Measurements from ENCODE around the gene TSEN2.

DNA sequence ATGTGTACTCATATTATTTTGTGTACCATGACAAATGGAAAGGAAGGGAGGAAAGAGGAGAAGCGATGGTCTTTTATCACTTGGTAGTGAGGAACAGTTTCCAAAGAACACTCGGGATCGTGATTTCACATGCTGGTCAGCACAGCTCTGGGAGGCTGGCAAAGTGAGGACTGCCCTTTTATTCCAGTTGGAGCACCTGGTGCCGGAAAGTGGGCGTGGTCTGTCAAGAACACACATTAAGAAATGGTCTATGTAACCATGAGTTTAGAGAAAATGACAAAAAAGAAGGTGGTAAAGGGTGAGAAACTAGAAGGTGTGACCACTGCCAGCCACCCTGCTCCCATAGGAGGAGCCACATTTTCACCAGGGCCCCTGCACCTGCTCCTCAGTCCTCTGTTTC is 7.0 kb upstream of the TSEN2 start:
- no peak for TF ChIP-seq EZH2 (IDR thresholded peaks at IDR 0.05)
- no peak for TF ChIP-seq CTCF (IDR thresholded peaks at IDR 0.05)
